ES-I3 (cell line): ENCODE data around the gene CANT1.
"Not testable (repeated sequence)": the region's sequence is repeated elsewhere in the genome, so short reads cannot be mapped to it uniquely, and the experiment has no call there.

ENCODE experiments used
- H3K36me3 ChIP-seq: 2 replicates; pipeline ENCODE4 v1.6.1; 2013; ENCODE audit warnings: mild to moderate bottlenecking, low read length, control low read depth, moderate library complexity; ENCODE audit not compliant: insufficient read depth
- H3K4me1 ChIP-seq: 2 replicates; pipeline ENCODE4 v1.6.1; 2013; ENCODE audit warnings: mild to moderate bottlenecking, control low read depth, low read length; ENCODE audit not compliant: insufficient read depth
- H3K9ac ChIP-seq: 2 replicates; pipeline ENCODE4 v1.6.1; 2013; ENCODE audit warnings: low read depth, mild to moderate bottlenecking, low read length, moderate library complexity
- H3K9me3 ChIP-seq: 2 replicates; pipeline ENCODE4 v1.6.1; 2013; ENCODE audit warnings: mild to moderate bottlenecking, low read length, moderate library complexity; ENCODE audit not compliant: control insufficient read depth, insufficient read depth

The CANT1 gene

GRCh38 chr17:78953356-78954350, 55.9 kb downstream of the CANT1 start:
- Histone ChIP-seq H3K36me3 (no peaks in the 10 kb centered on the region), H3K9me3 (peaks cover 8% of the 10 kb centered on the region; the same call in 1 of the 2 replicates), H3K9ac (no peak overlapping the region), H3K4me1 (no peaks in the 10 kb centered on the region; the same call in 1 of the 2 replicates)

- H3K9ac ChIP-seq = no peak overlapping the region
- H3K36me3 ChIP-seq = no peaks in the 10 kb centered on the region
- H3K4me1 ChIP-seq = peaks cover 2% of the 10 kb centered on the region; the same call in 1 of the 2 replicates
- peaks cover 8% of the 10 kb centered on the region; the same call in 1 of the 2 replicates for H3K9me3 ChIP-seq
Observed at GRCh38 chr17:78952706-78953105, 56.9 kb downstream of the CANT1 start.

- peaks cover 9% of the 10 kb centered on the region; the same call in 1 of the 2 replicates for H3K4me1 ChIP-seq
- no peaks in the 10 kb centered on the region for H3K36me3 ChIP-seq
- H3K9ac ChIP-seq = no peak overlapping the region
Observed at GRCh38 chr17:78951967-78952551, 57.5 kb downstream of the CANT1 start.

GRCh38 chr17:78950870-78951269, 58.7 kb downstream of the CANT1 start:
- peaks cover 8% of the 10 kb centered on the region; the same call in 1 of the 2 replicates for H3K9me3 ChIP-seq
- no peaks in the 10 kb centered on the region for H3K36me3 ChIP-seq
- H3K4me1 ChIP-seq = peaks cover 9% of the 10 kb centered on the region; the same call in 1 of the 2 replicates
- no peak overlapping the region for H3K9ac ChIP-seq

More at GRCh38 chr17:78951967-78952551, 57.5 kb downstream of the CANT1 start:
- H3K9me3 ChIP-seq = peaks cover 8% of the 10 kb centered on the region; the same call in 1 of the 2 replicates

- H3K4me1 ChIP-seq = peaks cover 9% of the 10 kb centered on the region; the same call in 1 of the 2 replicates
- no peak overlapping the region for H3K9ac ChIP-seq
- H3K36me3 ChIP-seq = no peaks in the 10 kb centered on the region
- H3K9me3 ChIP-seq = peaks cover 8% of the 10 kb centered on the region; the same call in 1 of the 2 replicates
Observed at GRCh38 chr17:78947235-78948149, 62.1 kb downstream of the CANT1 start.

- Histone ChIP-seq H3K9ac (no peak overlapping the region), H3K9me3 (peaks cover 8% of the 10 kb centered on the region; the same call in 1 of the 2 replicates), H3K4me1 (peaks cover 9% of the 10 kb centered on the region; the same call in 1 of the 2 replicates), H3K36me3 (no peaks in the 10 kb centered on the region)
Observed at GRCh38 chr17:78946631-78947030, 62.9 kb downstream of the CANT1 start.

GRCh38 chr17:78946131-78946530, 63.4 kb downstream of the CANT1 start:
- H3K9me3 ChIP-seq = peaks cover 4% of the 10 kb centered on the region; the same call in 1 of the 2 replicates
- H3K9ac ChIP-seq = no peak overlapping the region
- peaks cover 9% of the 10 kb centered on the region; the same call in 1 of the 2 replicates for H3K4me1 ChIP-seq
- H3K36me3 ChIP-seq = no peaks in the 10 kb centered on the region

GRCh38 chr17:78945455-78945854, 64.1 kb downstream of the CANT1 start:
- not testable (repeated sequence) for H3K9me3 ChIP-seq, H3K36me3 ChIP-seq, H3K9ac ChIP-seq
- H3K4me1 ChIP-seq = peaks cover 13% of the 10 kb centered on the region; the same call in 1 of the 2 replicates

GRCh38 chr17:78944956-78945355, 64.6 kb downstream of the CANT1 start:
- Histone ChIP-seq H3K4me1 (peaks cover 14% of the 10 kb centered on the region; the same call in 1 of the 2 replicates), H3K9me3 (no peaks in the 10 kb centered on the region), H3K36me3 (no peaks in the 10 kb centered on the region), H3K9ac (no peak overlapping the region)

- Histone ChIP-seq H3K9ac (no peak overlapping the region), H3K4me1 (peaks cover 19% of the 10 kb centered on the region; the same call in 1 of the 2 replicates), H3K36me3 (no peaks in the 10 kb centered on the region), H3K9me3 (no peaks in the 10 kb centered on the region)
Observed at GRCh38 chr17:78944026-78944425, 65.5 kb downstream of the CANT1 start.
